CD4-positive, alpha-beta T cell (primary cell): ENCODE data around the gene INPP5B. TPM values are rescaled to one million over a fixed set of nuclear protein-coding genes. Genes with fewer than 3 reads are reported as not detected.
A peak's percentile ranks its signal among the peaks of the same experiment; 100 is the strongest.
"Not testable (repeated sequence)": the region's sequence is repeated elsewhere in the genome, so short reads cannot be mapped to it uniquely, and the experiment has no call there.

ENCODE experiments used
- ATAC-seq: fragments of 200-7000 bp; cut with Tn5 transposase; one replicate; pipeline ENCODE4 v1.10.0; 2022; ENCODE audit warnings: mild to moderate bottlenecking; ENCODE audit not compliant: poor library complexity
- CTCF ChIA-PET: fragments of 350-600 bp; sonication (Branson Sonifier 250); formaldehyde crosslinking; loops from one replicate; lab custom pipeline; 2021; ENCODE audit warnings: antibody characterized with exemption, inconsistent platforms; lab: Charles Lee
- POLR2A ChIA-PET: fragments of 350-600 bp; sonication (Branson Sonifier 250); formaldehyde crosslinking; loops from one replicate; lab custom pipeline; 2021; ENCODE audit warnings: antibody characterized with exemption, inconsistent platforms; lab: Charles Lee
- DNase-seq, 14 experiments: peaks; one replicate each; pipeline ENCODE4 v3.0.0-alpha.2; 2013 to 2020; ENCODE audit warnings: mixed read lengths in 2 of 14
- H3K27ac ChIP-seq, 2 donors: one replicate each; pipeline versions ENCODE4 v1.5.1 to v1.7.0; 2013; ENCODE audit warnings: low read length in 2 of 2, low read depth in 1 of 2, mild to moderate bottlenecking in 1 of 2
- H3K27me3 ChIP-seq, 2 experiments: 1 replicate in 1 of 2; 2 replicates in 1 of 2; pipeline versions ENCODE4 v1.6.1 to v1.7.0; 2013; ENCODE audit warnings: low read length in 2 of 2, control low read depth in 1 of 2, mild to moderate bottlenecking in 1 of 2, moderate library complexity in 1 of 2; ENCODE audit not compliant: insufficient read depth in 2 of 2, control insufficient read depth in 1 of 2
- H3K36me3 ChIP-seq: one replicate; pipeline ENCODE4 v1.6.1; 2013; ENCODE audit warnings: low read length, control low read depth; ENCODE audit not compliant: insufficient read depth
- H3K4me1 ChIP-seq: one replicate; pipeline ENCODE4 v1.6.1; 2013; ENCODE audit warnings: low read length, control low read depth; ENCODE audit not compliant: insufficient read depth
- H3K4me3 ChIP-seq: one replicate; pipeline ENCODE4 v1.5.1; 2013; ENCODE audit warnings: mild to moderate bottlenecking, low read length, moderate library complexity
- H3K9me3 ChIP-seq, 2 experiments: 1 replicate in 1 of 2; 2 replicates in 1 of 2; pipeline versions ENCODE4 v1.6.1 to v1.7.0; 2013; ENCODE audit warnings: low read length in 2 of 2, mild to moderate bottlenecking in 2 of 2, control low read depth in 1 of 2, moderate library complexity in 1 of 2; ENCODE audit not compliant: control insufficient read depth in 1 of 2, insufficient read depth in 1 of 2
- H3K27ac Mint-ChIP-seq: one replicate; pipeline ENCODE4 v1.8.0; 2020; ENCODE audit warnings: mixed read lengths
- H3K27me3 Mint-ChIP-seq: one replicate; pipeline ENCODE4 v1.8.0; 2021; ENCODE audit warnings: mixed read lengths
- H3K36me3 Mint-ChIP-seq: one replicate; pipeline ENCODE4 v1.8.0; 2021; ENCODE audit warnings: low read depth, mixed read lengths
- H3K4me1 Mint-ChIP-seq: one replicate; pipeline ENCODE4 v1.8.0; 2021; ENCODE audit warnings: low read depth, mixed read lengths
- H3K4me3 Mint-ChIP-seq: one replicate; pipeline ENCODE4 v1.8.0; 2020; ENCODE audit warnings: mild to moderate bottlenecking, mixed read lengths
- H3K9me3 Mint-ChIP-seq: one replicate; pipeline ENCODE4 v1.8.0; 2020; ENCODE audit warnings: mixed read lengths
- intact Hi-C, 2 experiments: fragments of 100-400 bp; cut with DNase I in 1 of 2; cut with micrococcal nuclease in 1 of 2; formaldehyde crosslinking; loops; one replicate each; pipeline versions ENCODE4 v1.15.1 to v1.9.0; 2023 to 2025; cut with DNase I, micrococcal nuclease
- total RNA-seq, 174 experiments: library from RNA in 2 of 174; stranded (reverse) in 2 of 174; gene quantifications; one replicate each; pipeline ENCODE4 v1.2.3 and lab custom pipeline; 2021 to 2026
- TF ChIP-seq, protein P1 (sequence below): fragments of 200-600 bp; IDR thresholded peaks from one replicate; pipeline ENCODE4 v1.8.0; 2022; ENCODE audit warnings: antibody characterized with exemption, mild to moderate bottlenecking

The INPP5B gene
- total RNA-seq, 2 experiments from 2014 or later = 11.7 to 12.7 TPM

GRCh38 chr1:37940299-37940947, 6.4 kb downstream of the INPP5B start:
- CTCF ChIA-PET = no interaction called here
- Histone ChIP-seq H3K27me3 (no peaks in the 10 kb centered on the region), H3K36me3 (peaks cover 2% of the 10 kb centered on the region), H3K4me3 (no peak overlapping the region), H3K27ac (no peak overlapping the region), H3K4me1 (no peaks in the 10 kb centered on the region), H3K9me3 (no peaks in the 10 kb centered on the region)
- ATAC-seq = no peak
- POLR2A ChIA-PET = no interaction called here
- no peak for DNase-seq
- intact Hi-C loops = no loop called here
- peaks cover 2% of the 10 kb centered on the region for H3K36me3 Mint-ChIP-seq
- TF ChIP-seq, protein P1, sequence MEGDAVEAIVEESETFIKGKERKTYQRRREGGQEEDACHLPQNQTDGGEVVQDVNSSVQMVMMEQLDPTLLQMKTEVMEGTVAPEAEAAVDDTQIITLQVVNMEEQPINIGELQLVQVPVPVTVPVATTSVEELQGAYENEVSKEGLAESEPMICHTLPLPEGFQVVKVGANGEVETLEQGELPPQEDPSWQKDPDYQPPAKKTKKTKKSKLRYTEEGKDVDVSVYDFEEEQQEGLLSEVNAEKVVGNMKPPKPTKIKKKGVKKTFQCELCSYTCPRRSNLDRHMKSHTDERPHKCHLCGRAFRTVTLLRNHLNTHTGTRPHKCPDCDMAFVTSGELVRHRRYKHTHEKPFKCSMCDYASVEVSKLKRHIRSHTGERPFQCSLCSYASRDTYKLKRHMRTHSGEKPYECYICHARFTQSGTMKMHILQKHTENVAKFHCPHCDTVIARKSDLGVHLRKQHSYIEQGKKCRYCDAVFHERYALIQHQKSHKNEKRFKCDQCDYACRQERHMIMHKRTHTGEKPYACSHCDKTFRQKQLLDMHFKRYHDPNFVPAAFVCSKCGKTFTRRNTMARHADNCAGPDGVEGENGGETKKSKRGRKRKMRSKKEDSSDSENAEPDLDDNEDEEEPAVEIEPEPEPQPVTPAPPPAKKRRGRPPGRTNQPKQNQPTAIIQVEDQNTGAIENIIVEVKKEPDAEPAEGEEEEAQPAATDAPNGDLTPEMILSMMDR = no peak
- no peaks in the 10 kb centered on the region for H3K9me3 Mint-ChIP-seq
- H3K4me3 Mint-ChIP-seq = no peak overlapping the region
- no peaks in the 10 kb centered on the region for H3K27me3 Mint-ChIP-seq
- H3K4me1 Mint-ChIP-seq = no peaks in the 10 kb centered on the region
- no peak overlapping the region for H3K27ac Mint-ChIP-seq

DNA sequence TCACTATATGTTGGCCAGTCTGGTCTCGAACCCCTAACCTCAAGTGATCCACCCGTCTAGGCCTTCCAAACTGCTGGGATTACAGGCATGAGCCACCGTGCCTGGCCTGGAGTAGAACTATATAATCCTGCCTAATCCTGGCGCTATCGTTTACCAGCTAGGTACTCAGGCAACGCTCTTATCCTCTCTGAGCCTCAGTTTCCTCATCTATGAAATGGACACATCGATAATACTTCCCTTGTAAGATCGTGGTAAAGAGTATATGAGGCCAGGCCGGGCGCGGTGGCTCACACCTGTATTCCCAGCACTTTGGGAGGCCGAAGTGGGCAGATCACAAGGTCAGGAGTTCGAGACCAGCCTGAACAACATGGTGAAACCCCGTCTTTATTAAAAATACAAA, 10.1 kb downstream of the INPP5B start:
- CTCF ChIA-PET, ATAC-seq, POLR2A ChIA-PET, H3K27ac ChIP-seq, H3K4me3 ChIP-seq, intact Hi-C loops, H3K4me1 Mint-ChIP-seq, H3K36me3 Mint-ChIP-seq, H3K27me3 ChIP-seq, H3K36me3 ChIP-seq, H3K9me3 Mint-ChIP-seq, H3K4me3 Mint-ChIP-seq, H3K27ac Mint-ChIP-seq, H3K4me1 ChIP-seq, H3K27me3 Mint-ChIP-seq, DNase-seq, H3K9me3 ChIP-seq: not testable (repeated sequence)

GRCh38 chr1:37932759-37933158, 14.1 kb downstream of the INPP5B start:
- H3K4me1 ChIP-seq = peaks cover 24% of the 10 kb centered on the region
- H3K27me3 Mint-ChIP-seq = no peaks in the 10 kb centered on the region
- ChIA-PET POLR2A (no interaction called here), CTCF (interaction anchor here (0.7 kb wide), 1 partner anchor 16 kb away, joined by 3 read pairs; no protein-coding TSS in a partner anchor)
- H3K4me3 Mint-ChIP-seq = peak overlapping the region; percentile 71
- intact Hi-C loops = loop anchor here in 1 of 2 experiments (2.0 to 5.0 kb wide), 5 partner anchors 55 to 245 kb away; partner anchors contain the start of genes C1orf122, UTP11 and YRDC
- no peaks in the 10 kb centered on the region for H3K9me3 ChIP-seq
- peaks cover 10% of the 10 kb centered on the region for H3K36me3 Mint-ChIP-seq
- no peaks in the 10 kb centered on the region for H3K27me3 ChIP-seq
- DNase-seq (no peak), ATAC-seq (no peak)
- H3K27ac ChIP-seq = no peak overlapping the region
- H3K36me3 ChIP-seq = no peaks in the 10 kb centered on the region
- no peaks in the 10 kb centered on the region for H3K9me3 Mint-ChIP-seq
- TF ChIP-seq, protein P1 = no peak
- no peak overlapping the region for H3K4me3 ChIP-seq
- no peak overlapping the region for H3K27ac Mint-ChIP-seq
- H3K4me1 Mint-ChIP-seq = peaks cover 28% of the 10 kb centered on the region
